Esophagus muscularis mucosa (tissue), 3 donors: ENCODE measurements around the gene HNRNPU.

Source experiments
- EP300 ChIP-seq: sonication (generic); formaldehyde crosslinking; IDR thresholded peaks from one replicate; pipeline ENCODE4 v1.6.1; 2017; ENCODE audit warnings: antibody characterized with exemption
- TF ChIP-seq, protein P1 (sequence below), 3 experiments: fragments of 200-600 bp in 2 of 3; fragments of 450-650 bp in 1 of 3; sonication (generic) in 2 of 3; IDR thresholded peaks; one replicate each; pipeline ENCODE4 v1.5.1; 2017 to 2019; ENCODE audit warnings: antibody characterized with exemption in 3 of 3, mild to moderate bottlenecking in 2 of 3, moderate library complexity in 1 of 3

- TF ChIP-seq EP300 = no peak
- TF ChIP-seq, protein P1, sequence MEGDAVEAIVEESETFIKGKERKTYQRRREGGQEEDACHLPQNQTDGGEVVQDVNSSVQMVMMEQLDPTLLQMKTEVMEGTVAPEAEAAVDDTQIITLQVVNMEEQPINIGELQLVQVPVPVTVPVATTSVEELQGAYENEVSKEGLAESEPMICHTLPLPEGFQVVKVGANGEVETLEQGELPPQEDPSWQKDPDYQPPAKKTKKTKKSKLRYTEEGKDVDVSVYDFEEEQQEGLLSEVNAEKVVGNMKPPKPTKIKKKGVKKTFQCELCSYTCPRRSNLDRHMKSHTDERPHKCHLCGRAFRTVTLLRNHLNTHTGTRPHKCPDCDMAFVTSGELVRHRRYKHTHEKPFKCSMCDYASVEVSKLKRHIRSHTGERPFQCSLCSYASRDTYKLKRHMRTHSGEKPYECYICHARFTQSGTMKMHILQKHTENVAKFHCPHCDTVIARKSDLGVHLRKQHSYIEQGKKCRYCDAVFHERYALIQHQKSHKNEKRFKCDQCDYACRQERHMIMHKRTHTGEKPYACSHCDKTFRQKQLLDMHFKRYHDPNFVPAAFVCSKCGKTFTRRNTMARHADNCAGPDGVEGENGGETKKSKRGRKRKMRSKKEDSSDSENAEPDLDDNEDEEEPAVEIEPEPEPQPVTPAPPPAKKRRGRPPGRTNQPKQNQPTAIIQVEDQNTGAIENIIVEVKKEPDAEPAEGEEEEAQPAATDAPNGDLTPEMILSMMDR (IDR thresholded peaks at IDR 0.05) = no peak
These were observed 6.6 kb downstream of the HNRNPU start for GRCh38 chr1:244857761-244858160.
